ENCODE data around the gene INPP5B.
"Not testable (repeated sequence)": the region's sequence is repeated elsewhere in the genome, so short reads cannot be mapped to it uniquely, and the experiment has no call there.

INPP5B gene

DNA sequence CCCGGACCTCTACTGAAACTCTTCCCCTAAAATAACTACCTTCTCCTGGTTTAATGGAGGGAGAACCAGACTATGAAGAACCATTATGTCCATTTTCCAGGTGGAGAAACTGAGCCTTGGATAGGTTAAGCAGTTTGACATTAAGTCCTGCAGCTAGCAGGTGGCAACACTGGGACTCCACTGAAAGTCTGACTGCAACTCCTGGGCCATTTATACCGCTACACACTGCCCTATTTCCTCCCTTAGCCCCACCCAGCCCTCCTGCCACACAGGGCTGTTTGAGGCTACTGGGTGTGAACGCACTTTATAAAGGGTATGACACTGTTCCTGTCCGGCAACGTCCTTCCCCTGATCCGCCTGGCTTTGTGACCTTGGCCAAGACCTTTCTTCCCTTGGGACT is 511 bp upstream of the INPP5B start:
- no peak for DNase-seq

DNA sequence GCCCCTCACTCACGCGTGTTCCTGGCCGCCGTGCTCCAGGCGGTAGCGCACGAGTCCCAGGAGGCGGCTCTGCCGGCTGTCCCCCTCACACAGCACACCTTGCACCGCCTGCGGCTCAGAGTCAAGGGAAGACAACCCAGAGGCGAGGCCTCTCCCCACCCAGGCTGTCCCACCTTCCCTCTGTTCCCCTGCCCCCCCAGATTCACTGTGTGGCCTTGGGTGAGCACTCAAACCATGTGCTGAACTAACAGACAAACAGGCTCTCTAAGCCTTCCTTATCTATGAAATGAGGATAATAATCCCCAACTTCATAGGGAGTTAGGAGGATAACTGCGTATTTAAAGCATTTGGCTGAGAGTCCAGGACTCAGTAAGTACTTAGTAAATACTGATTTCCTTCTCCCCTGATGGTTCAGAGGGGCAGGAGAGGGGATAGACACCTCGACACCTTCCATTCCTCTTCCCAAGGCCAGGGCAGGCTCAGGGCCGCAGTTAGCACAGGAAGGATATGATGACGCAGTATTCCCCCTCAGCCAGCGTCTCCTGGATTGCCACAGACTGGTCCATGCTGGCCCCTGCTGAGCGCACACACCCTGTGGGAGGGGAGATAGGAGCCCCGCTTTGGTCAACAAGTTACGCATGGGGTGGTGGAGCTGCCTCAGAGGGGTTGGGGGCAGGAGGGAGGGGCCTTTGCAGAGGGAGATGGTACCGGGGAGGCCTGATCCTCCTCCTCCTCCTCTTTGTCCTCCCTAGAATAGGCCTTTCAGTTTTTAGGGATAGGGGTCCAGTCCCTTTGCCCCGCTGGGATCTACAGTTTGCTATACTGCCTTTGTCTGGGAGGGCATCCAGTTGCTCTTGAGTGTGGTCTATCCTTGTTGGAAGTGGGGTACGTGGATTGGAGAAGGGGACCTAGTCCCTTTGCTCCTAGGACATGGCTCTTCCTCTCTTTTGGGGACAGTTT is 830 bp downstream of the INPP5B start:
- DNase-seq = no peak

DNA sequence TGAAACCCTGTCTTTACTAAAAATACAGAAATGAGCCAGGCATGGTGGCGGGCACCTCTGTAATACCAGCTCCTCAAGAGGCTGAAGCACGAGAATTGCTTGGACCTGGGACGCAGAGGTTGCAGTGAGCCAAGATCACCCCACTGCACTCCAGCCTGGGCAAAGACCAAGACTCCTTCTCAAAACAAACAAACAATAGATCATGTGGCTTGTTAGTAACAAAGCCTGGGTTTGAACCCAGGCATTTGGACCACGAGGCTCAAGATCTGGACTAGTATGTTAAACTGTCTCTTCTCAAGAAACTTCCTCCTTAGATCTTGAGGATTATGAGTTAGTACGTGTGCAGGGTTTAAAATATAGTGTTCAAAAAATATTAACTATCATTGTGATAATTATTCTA is 1.6 kb downstream of the INPP5B start:
- no peak for DNase-seq

DNA sequence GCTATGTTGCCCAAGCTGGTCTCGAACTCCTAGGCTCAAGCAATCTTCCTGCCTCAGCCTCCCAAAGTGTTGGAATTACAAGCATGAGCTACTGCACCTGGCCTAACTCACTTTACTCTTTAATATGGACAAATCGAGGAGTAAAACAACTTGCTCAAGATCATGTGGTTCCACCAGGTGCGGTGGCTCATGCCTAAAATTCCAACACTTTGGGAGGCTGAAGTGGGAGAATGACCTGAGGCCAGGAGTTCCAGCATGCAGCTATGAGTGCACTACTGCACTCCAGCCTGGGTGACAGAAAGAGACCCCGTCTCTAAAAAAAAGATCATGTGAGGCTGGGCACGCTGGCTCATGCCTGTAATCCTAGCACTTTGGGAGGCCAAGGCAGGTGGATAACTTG is 2.0 kb downstream of the INPP5B start:
- DNase-seq = no peak

DNA sequence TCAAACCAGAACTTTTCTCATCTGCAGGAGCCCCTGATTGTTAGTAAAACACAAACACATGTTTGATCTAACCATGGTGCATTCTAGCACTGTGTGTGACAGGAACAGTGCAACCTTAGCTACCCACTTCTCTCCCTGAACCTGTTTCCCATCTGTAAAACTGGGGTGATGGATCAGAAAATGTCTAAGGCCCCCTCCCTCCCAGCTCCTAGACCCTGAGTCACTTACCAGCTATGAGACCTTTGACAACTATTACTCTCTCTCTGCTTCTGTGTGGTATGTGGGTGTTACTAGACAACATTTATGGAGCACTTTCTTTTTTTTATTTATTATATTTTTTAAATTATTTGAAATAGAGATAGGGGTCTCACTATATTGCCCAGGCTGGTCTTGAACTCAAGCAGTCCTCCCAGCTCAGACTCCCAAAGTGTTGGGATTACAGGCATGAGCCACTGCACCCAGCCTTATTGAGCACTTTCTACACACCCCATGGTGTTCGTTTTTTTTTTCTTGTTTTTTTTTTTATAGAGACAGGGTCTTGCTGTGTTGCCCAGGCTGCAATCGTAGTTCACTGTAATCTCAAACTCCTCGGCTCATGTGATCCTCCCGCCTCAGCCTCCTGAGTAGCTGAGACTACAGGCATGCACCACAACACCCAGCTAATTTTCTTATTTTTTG is 2.6 kb downstream of the INPP5B start:
- no peak for DNase-seq

DNA sequence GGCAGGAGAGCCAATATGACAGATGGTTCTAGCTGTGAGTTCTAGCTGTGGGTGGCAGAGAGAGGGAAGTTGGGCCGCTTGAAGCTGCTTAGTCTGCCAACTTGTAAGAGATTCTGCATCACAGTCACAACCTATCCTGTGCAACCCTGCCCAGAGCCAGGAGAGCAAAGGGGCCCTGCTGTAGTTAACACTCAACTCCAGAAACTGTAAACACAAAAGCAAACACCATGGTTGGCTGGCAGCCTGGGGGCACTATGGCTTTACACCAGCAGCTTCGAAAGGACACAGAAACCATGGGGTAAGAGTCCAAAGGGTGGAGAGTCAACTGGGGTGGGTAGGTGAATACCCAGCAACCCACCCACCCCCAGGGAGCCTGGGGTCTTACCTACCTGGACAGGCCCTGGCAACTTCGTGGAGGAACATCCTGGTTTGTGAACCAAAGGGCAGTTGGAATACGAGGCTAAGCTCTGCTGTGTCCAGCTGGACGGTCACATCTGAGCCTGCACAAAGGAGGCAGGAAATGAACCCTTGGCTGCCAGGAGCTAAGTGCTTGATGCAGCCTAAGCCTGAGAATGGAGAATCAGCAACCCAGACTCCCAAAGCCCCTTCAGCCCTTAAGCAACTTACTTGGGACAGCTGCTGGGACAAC is 6.4 kb downstream of the INPP5B start:
- no peak for DNase-seq

DNA sequence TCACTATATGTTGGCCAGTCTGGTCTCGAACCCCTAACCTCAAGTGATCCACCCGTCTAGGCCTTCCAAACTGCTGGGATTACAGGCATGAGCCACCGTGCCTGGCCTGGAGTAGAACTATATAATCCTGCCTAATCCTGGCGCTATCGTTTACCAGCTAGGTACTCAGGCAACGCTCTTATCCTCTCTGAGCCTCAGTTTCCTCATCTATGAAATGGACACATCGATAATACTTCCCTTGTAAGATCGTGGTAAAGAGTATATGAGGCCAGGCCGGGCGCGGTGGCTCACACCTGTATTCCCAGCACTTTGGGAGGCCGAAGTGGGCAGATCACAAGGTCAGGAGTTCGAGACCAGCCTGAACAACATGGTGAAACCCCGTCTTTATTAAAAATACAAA is 10.1 kb downstream of the INPP5B start:
- not testable (repeated sequence) for DNase-seq

DNA sequence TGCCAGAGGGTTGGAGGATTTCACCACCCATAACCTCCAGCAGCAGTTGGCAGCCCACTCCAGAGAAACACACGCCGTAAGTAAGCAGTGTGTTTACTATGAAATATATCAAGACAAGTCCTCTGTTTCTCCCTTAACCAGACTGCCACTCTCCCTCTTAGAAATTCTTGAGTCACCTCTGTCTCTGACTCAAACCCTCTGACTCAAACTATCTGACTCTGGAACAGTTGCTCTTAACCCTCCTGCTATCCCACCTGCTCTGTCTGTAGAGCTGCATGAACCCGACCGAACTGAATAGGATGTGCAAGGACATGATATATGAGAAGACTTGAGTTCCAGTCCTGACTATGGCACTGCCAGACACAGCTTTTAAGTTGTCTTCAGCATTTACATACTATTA is 14.1 kb downstream of the INPP5B start:
- DNase-seq = no peak

DNA sequence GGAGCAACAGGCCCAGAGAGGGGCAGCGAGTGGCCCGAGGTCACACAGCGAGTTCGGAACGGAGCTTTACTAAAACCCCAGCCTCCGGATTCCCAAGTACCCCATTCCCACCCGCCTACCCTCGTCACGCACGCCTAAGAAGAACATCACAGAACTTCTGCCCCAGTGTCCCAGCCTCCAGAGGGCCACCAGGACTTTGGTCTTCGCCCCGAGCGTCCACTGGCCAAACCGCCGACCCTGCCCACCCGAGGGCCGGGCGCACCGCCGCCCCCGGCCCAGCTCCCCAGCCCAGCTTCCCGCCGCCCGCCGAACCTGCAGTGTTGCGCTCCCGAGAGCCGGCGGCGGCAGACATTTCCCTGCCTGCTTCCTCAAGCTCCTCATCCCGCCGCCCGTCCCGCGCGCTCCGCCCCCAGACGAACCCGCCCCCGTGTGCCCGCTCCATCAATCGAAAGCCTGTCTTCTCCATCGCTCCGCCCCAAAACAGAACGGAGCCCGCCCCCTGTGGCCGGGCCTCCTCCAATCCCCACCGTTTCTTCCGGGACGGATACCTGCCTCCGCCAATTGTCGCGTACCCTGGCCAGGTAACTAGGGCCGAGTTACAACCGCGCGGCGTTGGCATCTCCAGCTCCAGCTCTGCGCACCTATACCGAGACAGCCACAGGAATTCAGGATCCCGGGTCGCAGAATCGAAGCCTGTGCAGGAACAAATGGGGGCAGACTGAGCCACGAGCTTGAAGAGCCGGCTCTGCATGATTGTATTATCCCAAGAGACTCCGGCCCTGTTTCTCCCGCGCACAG is 15.3 kb downstream of the INPP5B start:
- DNase-seq = peak; percentile 95 to 97

DNA sequence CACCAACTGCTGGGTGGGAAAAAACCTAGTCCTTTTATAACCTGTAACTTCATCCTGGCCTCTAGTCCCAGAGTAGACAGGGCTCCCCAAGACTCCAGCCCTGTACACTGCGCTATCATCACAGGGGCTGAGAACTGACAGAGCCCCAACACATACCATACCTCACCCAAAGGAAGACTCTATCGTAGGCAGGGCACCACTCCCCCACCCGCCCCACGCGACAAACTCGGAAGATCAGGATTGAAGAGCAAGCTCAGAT is 15.8 kb downstream of the INPP5B start:
- no peak for DNase-seq

DNA sequence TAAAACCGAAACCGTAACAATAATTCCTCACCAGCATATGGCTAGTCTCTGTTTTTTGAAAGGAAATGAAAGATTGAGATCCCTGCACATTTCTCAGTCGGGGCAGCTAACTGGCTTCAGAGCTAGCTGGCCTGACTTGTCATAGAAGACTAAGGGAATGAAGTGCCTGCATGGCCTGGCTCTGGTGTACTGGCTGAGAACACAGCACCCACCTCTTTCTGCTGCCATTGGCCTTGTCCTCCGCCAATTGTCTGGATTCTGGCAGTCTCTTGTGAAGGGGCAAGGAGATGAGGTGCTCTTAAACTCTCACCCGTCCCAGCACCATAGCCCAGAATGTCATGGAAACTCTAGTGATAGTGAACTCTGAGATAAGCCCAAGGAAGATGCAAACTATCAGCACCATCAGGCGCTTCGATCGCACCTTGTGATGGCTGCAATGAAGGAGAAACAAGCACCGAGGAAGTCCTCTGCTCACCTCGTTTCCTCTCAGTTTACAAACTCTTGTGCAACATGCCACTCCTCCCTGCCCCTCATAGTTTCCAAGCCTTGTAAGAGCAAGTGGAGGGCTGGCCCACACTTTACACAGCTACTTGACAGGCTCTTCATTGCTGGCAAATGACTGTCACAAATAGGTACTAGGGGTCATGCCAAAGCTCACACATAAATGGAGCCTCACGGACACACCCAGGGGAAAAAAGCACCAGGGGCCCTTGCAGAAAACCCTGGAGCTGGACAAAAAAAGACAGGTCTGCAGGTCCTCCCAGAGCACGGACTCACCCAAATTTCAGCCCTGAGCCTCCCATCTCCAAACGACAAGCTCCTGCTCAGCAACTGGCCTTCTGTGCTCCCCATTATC is 16.4 kb downstream of the INPP5B start:
- DNase-seq = peak in 1 of 2 donors; percentile 15

DNA sequence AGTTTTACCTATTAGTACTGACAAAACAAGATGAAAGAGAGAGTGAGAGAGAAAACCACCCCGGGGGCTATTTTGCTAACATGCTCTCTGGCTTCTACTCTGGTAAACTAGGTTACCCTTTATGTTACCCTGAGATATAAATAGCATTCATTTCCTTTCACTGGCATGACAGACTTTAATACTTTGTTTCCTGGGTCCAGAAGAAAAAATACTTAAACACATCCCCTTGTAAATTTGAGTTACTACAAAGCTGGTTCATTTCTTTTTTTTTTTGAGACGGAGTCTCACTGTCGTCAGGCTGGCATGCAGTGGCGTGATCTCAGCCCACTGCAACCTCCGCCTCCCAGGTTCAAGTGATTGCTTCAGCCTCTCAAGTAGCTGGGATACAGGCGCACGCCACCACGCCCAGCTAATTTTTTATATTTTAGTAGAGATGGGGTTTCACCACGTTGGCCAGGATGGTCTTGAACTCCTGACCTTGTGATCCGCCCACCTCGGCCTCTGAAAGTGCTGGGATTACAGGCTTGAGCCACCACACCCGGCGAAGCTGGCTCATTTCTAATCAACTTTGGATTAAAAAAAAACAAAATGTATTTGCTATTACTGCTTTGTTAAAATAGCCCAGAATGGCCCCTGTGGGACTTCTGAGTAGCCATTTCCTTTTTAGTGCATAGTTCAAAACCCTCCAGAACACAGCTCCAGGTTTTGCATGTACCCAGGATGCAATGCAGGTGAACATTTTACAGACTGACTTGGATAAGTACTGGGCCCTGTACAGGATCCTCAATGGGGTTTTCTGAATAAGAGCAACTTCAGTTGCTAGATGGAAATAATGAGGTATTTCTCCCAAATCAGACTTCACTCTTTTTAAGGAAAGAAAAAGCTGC is 20.6 kb downstream of the INPP5B start:
- peak in 1 of 2 donors; percentile 37 for DNase-seq

DNA sequence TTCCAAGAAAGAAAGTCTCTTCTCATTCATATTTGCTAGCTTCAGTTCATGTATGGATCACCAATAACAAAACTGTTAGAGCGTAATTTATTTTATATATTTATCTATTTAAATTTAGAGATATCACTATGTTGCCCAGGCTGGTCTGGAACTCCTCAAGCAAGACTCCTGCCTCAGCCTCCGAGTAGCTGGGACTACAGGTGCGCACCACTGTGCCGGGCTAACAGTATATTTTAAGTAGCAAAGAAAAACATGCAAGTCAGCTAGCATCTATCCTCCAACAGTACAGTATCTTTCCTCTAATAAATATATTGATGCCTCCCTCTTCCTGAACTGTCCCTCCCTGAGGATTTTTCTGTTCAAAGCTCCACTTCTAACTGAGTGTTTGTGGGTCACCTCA is 21.5 kb downstream of the INPP5B start:
- DNase-seq = no peak

DNA sequence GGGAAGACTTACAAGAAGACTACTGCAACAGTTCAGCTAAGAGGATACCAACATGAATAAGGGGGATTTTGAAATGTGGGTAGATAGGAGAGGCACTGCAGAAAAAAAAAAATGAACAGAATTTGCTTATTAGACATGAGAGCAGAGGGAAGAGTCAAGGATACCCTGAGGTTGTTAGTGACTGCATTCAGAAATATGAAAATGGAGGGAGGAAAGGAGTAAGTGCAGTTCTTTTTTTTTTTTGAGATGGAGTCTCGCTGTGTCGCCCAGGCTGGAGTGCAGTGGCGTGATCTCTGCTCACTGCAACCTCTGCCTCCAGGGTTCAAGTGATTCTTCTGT is 23.3 kb downstream of the INPP5B start:
- no peak for DNase-seq

DNA sequence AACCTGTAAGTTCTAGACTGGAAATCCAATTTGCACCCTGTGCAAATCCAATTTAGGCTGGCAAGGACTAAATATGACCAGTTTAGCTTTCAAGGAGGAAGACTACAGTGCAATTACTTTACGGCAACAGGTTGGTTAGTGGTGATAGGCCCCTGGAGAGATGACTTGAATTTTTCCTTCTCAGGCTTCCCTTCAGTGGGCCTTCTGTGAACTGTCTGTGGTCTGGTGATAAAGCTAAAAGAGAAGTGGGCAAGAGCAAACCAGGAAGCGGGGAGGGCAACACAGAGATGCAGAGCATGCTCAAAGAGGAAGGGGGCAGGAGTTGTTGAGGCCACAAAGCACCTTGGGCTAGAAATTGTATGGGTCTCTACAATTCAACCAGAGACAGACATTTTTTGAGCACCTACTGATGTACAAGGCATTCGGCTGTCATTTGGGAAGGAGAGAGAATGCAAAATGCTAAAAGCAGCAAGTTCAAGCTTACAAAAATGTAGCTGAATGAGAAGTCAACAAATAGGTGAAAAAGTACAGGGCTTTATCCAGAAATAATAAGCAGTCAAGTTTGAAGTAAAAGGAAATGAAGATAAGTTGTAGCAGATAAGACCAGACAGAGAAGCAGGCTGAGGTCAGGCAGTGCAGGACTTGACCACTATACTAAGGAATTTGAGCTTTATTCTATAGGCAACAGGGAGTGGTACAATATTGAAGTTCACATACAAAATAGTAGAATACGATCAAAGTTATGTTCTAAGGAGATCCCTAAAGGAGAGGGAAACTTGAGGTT is 23.9 kb downstream of the INPP5B start:
- peak; percentile 15 to 52 for DNase-seq

DNA sequence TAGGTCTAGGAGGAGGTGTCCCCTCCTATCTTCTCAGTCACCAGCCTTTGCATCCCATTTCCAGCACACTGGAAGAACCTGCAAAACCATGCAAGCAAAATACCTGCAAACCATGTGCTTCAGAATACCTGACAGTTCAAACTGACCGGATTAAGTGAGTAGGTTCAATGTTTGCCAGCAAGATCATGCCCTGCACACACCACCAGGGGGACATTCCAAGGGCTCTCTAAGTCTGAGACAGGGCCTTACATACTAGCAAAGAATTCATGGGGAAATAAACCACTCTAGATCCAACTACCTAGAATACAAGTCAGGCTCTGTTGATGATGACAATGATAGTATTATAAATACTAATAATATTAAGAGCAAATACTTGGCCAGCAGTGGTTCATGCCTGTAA is 27.6 kb downstream of the INPP5B start:
- no peak for DNase-seq

DNA sequence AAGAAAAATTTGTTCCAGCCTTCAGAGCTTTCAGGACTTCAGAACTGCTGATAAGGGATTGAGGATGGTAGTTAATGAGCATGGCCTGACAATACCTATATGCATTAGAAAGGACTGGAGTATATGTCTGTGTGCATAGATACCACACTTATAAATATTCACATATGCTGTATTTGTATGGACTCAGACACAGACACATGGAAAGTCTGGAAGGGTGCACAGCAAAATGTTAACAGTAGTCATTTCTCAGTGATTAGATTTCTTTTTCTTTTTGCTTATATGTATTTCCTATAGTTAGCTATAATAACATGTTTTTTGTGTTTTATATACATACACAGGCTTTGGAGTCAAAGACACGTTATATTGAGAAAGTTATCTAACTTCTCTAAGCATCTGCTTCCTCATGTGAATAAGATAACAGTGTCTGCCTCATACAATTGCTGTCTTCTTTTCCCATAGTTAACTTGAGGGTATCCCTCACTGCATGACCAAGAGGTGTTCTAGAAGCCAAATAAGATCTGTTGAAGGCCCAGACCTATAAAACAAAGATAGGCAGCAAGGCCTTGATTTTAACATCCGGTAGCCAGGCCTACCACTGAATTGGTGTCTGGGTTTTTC is 31.3 kb downstream of the INPP5B start:
- no peak for DNase-seq

DNA sequence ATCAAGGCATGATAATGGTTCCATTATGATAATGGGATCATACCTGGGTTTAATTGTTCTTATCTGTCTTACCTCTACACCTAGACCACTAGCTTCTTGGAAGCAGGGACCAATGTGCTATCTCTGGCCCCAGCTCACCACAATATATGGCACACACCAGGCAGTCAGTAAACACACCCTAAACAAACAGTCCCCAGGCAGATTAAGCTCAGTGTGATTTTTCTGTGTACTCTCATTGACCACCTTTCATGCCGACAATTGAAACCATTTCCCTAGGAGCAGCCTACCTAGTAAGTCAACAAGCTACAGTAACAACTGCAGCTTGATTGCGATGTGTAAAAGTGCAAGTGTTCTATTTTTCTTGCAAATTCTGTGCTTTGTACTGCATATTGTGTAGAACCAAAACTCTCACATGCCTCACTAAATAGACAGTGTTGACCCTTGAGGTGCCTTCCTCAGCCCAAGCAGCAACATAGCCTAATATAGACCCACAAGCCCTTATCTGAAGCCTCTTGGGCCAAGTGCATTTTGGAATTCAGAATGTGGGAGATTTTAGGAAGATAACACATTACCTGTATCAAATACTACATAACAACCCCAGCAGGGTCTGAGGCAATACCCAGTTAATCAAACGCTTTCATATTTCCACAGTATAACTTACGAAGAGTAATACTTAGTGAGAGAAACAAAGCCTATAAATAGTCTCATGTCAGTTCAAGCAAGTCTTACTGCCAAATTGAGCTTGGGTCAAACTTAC is 32.0 kb downstream of the INPP5B start:
- DNase-seq = no peak

DNA sequence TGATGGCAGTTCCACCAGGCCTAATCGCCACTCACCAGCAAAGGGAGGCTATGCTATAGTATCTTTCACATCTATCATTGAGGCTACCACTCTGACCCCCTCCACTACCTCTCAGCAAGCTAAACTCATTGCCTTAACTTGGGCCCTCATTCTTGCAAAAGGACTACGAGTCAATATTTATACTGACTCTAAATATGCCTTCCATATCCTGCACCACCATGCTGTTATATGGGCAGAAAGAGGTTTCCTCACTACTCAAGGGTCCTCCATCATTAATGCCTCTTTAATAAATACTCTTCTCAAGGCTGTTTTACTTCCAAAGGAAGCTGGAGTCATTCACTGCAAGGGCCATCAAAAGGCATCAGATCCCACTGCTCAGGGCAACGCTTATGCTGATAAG is 35.4 kb downstream of the INPP5B start:
- not testable (repeated sequence) for DNase-seq

All from CD4-positive, alpha-beta T cell treated with Interleukin-4 for 1 hour (primary cell).